NCI-H2171 treated with DMSO at 0.1 percent for 48 hours (cell line): ENCODE measurements around the gene R3HDM4.

Experiments
- DNase-seq: peaks from one replicate; lab custom pipeline; 2025; lab: John Stamatoyannopoulos, UW

Gene R3HDM4

DNA sequence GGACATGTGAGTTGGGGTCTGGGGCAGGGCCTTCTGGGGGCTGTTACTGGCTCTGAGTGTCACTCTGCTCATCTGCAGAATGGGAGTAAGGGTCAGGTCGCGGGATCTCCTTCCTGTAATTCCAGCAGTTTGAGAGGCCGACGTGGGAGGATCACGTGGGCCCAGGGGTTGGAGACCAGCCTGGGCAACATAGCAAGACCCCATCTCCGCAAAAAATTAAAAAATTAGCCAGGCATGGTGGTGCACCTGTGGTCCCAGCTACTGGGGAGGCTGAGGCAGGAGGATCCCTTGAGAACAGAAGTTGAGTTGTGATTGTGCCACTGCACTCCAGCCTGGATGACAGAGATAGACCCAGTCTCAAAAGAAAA lies 16.9 kb upstream of the R3HDM4 start:
- no peak for DNase-seq

GRCh38 chr19:929203-929890 lies 16.3 kb upstream of the R3HDM4 start:
- no peak for DNase-seq

DNA sequence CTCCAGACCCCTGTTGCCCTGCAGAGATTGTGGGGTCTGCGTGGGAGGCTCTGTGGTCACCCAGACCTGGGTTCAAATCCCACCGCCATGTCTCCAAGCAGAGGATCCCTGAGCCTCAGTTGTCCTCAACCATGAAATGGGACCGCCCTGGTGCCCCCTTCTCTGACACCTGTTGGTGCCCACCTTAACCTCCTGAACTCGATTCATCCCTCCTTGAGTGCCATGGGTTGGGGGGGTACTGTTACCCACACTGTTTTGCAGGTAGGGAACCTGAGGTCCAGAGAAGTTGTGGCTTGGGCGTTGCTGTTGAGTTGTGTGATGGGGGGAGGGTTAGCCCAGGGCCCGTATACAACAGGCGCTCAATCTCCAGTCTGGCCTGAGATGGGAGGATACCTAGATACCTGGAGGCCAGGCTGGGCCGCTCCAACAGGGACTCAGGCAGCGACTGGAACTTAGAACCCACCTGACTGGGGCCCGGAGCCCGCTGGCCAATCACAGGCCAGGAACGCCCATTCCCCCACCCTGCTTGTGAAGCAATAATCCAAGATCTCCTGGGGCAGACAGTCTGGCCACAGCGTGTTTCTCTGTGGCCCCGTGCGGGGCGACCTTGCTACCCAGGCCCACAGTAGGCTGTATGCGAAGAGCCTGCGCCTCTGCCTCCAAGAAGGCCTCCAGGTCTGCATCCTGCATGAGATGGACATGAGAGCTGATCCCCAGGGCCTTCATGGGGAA lies 15.6 kb upstream of the R3HDM4 start:
- DNase-seq = no peak

GRCh38 chr19:927780-928401 lies 14.9 kb upstream of the R3HDM4 start:
- no peak for DNase-seq

DNA sequence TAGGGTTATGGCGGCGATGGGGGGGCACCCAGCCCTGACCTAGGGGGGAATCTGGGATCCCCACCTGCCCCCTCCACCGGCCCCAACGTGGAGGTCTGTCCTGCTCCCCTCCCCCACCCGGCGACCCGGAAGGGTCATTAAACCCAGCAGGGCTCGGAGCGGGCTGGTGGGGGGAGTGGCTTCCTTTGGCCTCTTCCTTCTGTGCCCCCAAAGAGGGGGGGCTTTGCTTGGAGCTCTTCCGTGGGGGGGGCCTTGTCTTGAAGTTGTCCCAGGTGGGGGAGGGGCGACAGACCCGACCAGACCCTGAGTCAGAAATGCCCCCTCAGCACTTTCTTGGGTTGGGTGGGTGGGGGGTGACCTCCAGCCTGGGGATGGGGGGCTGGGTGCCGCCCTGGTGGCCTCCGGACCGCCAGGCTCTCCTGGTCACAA lies 14.3 kb upstream of the R3HDM4 start:
- no peak for DNase-seq

GRCh38 chr19:926589-927350 lies 13.8 kb upstream of the R3HDM4 start:
- no peak for DNase-seq

GRCh38 chr19:926323-926588 lies 13.2 kb upstream of the R3HDM4 start:
- no peak for DNase-seq

- DNase-seq = peak; percentile 89
These were observed 12.7 kb upstream of the R3HDM4 start, which contains the start of gene ARID3A for GRCh38 chr19:925526-926322. Gene ARID3A (plus strand): TSS chr19:926035. CDS start chr19:929529, 3,494 bp downstream.

GRCh38 chr19:925087-925525 lies 12.1 kb upstream of the R3HDM4 start:
- DNase-seq = peak; percentile 89

- DNase-seq = no peak
These were observed 11.6 kb upstream of the R3HDM4 start for GRCh38 chr19:924553-925086.

DNA sequence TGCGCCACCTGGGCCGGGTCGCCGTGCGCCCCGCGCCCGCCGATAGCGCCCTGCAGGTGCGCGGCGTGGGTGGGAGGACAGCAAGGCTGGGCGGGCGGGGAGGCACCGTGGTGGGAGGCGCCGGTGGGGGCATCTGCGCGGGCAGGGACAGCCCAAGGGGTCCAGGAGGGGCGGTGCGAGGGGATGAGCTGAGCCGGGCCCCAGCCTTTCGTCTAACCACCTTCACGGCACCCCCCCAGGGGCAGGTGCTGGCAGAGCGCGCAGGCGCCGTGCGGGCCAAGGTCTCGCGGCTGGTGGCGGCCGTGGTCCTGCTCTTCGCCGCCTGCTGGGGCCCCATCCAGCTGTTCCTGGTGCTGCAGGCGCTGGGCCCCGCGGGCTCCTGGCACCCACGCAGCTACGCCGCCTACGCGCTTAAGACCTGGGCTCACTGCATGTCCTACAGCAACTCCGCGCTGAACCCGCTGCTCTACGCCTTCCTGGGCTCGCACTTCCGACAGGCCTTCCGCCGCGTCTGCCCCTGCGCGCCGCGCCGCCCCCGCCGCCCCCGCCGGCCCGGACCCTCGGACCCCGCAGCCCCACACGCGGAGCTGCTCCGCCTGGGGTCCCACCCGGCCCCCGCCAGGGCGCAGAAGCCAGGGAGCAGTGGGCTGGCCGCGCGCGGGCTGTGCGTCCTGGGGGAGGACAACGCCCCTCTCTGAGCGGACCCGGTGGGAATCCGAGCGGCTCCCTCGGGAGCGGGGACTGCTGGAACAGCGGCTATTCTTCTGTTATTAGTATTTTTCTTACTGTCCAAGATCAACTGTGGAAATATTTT lies 7.2 kb upstream of the R3HDM4 start:
- DNase-seq = peak; percentile 84

- DNase-seq = peak; percentile 84
These were observed 6.4 kb upstream of the R3HDM4 start for GRCh38 chr19:919199-920050.

DNA sequence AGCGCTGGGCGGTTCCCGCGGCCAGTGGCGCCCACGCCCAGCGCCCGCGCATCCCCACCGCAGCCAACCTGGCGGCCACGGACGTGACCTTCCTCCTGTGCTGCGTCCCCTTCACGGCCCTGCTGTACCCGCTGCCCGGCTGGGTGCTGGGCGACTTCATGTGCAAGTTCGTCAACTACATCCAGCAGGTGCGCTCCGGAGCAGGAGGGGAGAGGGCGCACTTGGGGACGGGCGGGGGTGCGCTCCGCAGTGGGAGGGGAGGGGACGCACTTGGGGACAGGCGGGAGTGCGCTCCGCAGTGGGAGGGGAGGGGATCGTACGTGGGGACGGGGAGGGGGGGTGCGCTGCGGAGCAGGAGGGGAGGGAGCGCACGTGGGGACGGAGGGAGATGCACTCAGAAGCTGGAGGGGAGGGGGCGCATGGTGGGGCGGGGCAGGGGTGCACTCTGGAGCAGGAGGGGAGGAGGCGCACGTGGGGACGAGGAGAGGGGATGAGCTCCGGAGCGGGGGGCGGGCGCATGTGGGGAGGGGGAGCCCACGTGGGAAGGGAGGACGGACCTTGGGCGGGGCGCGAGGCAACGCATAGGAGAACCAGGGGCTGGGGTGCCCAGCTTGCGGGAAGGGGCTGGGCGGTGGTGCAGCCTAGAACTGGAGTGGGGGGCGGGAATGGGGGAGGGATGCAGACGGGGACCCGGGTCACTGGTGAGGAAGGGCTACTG lies 5.6 kb upstream of the R3HDM4 start:
- DNase-seq = peak; percentile 75

- no peak for DNase-seq
These were observed 5.1 kb upstream of the R3HDM4 start for GRCh38 chr19:918152-918437.

DNA sequence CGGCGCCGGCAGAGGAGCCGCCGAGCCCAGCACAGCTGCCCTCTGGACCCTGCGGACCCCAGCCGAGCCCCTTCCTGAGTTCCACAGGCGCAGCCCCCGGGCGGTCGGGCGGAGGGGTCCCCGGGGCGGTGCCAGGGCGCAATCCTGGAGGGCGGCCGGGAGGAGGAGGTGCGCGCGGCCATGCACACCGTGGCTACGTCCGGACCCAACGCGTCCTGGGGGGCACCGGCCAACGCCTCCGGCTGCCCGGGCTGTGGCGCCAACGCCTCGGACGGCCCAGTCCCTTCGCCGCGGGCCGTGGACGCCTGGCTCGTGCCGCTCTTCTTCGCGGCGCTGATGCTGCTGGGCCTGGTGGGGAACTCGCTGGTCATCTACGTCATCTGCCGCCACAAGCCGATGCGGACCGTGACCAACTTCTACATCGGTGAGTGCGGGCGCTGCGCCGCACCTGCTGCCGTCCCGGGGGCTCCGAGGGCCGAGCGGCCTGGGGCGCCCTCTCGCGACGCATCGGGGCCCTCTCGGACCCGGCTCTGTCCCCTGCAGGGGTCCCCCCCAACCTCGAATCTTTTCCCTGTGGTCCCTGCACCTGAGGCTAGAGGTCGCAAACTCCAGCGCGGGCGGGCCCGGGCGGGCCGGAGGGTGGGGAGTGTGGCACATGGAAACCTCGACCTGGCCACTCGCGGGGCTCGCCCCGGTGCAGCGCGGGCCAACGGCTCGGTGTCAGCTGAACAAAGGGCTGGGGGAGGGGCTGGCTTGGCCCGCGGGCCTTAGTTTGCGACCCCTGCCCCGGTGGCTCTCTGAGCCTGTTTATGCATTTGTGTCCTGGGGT lies 4.5 kb upstream of the R3HDM4 start, which contains the start of gene KISS1R:
TSS of gene KISS1R (plus strand) at position 11 of the 829 bp plus-strand sequence. CDS start at position 181, 170 bp downstream.
- peak; percentile 48 for DNase-seq

GRCh38 chr19:916645-917322 lies 3.8 kb upstream of the R3HDM4 start:
- DNase-seq = no peak
